Panc1 (cell line): ENCODE data around the gene C6. TPM values are rescaled to one million over a fixed set of nuclear protein-coding genes. Genes with fewer than 3 reads are reported as not detected.

Experiments used
- ATAC-seq: fragments of 200-7000 bp; cut with Tn5 transposase; 2 replicates; pipeline ENCODE4 v1.9.1; 2020; ENCODE audit warnings: mild to moderate bottlenecking, moderate library complexity
- BruUV-seq: library from RNA; stranded (reverse); fragments of 400-500 nt; replicated peaks from 2 replicates; lab custom pipeline; 2021; lab: Mats Ljungman, UMichigan
- CTCF ChIA-PET: fragments of 300-600 bp; sonication (Branson Sonifier 250); formaldehyde crosslinking; loops from one replicate; lab custom pipeline; 2022; ENCODE audit warnings: antibody characterized with exemption; lab: Charles Lee
- POLR2A ChIA-PET: fragments of 300-600 bp; sonication (Branson Sonifier 250); formaldehyde crosslinking; loops from one replicate; lab custom pipeline; 2022; ENCODE audit warnings: antibody characterized with exemption; lab: Charles Lee
- DNase-seq: peaks from one replicate; pipeline ENCODE4 v3.0.0-alpha.2; 2010; ENCODE audit warnings: low read depth, low spot score
- H3K27ac ChIP-seq: 2 replicates; pipeline ENCODE4 v1.5.1; 2011; ENCODE audit warnings: mild to moderate bottlenecking, low read length, inconsistent platforms
- H3K27me3 ChIP-seq: fragments of 200-500 bp; sonication (Bioruptor generic); 2 replicates; pipeline ENCODE4 v1.6.0; 2014; ENCODE audit warnings: low read length, inconsistent platforms; ENCODE audit not compliant: control insufficient read depth, insufficient read depth
- H3K36me3 ChIP-seq: fragments of 200-500 bp; sonication (Bioruptor generic); 2 replicates; pipeline ENCODE4 v1.5.1; 2014; ENCODE audit warnings: inconsistent platforms, mild to moderate bottlenecking, low read length, moderate library complexity; ENCODE audit not compliant: control insufficient read depth, insufficient read depth
- H3K4me1 ChIP-seq: 2 replicates; pipeline ENCODE4 v1.5.1; 2011; ENCODE audit warnings: inconsistent platforms, mild to moderate bottlenecking, low read length, moderate library complexity; ENCODE audit not compliant: control insufficient read depth, insufficient read depth
- H3K4me3 ChIP-seq, 2 experiments: 2 replicates each; pipeline ENCODE4 v1.5.1; 2011 to 2012; ENCODE audit warnings: low read depth in 2 of 2, low read length in 2 of 2, mild to moderate bottlenecking in 2 of 2, inconsistent platforms in 1 of 2, moderate library complexity in 1 of 2
- H3K9me3 ChIP-seq: fragments of 200-500 bp; sonication (Bioruptor generic); 2 replicates; pipeline ENCODE4 v1.5.1; 2014; ENCODE audit warnings: low read depth, mild to moderate bottlenecking, inconsistent platforms, low read length, moderate library complexity; ENCODE audit not compliant: control insufficient read depth, insufficient read depth
- POLR2AphosphoS5 ChIP-seq: IDR thresholded peaks from 2 replicates; pipeline ENCODE4 v1.6.1; 2012; ENCODE audit warnings: mild to moderate bottlenecking, low read depth, low read length, moderate library complexity
- REST ChIP-seq, 2 experiments: IDR thresholded peaks; 2 replicates each; pipeline ENCODE4 v1.6.1; 2011 to 2012; ENCODE audit warnings: low read depth in 2 of 2, control low read depth in 1 of 2, low read length in 1 of 2, mild to moderate bottlenecking in 1 of 2, moderate library complexity in 1 of 2; ENCODE audit not compliant: insufficient read depth in 1 of 2
- SIN3A ChIP-seq: IDR thresholded peaks from 2 replicates; pipeline ENCODE4 v1.6.1; 2012; ENCODE audit warnings: low read depth, mild to moderate bottlenecking, low read length, moderate library complexity, borderline replicate concordance; ENCODE audit not compliant: insufficient read depth
- TCF7L2 ChIP-seq: IDR thresholded peaks from 2 replicates; pipeline ENCODE4 v1.6.1; 2011; ENCODE audit warnings: mild to moderate bottlenecking, low read depth, low read length, inconsistent platforms
- in situ Hi-C: cut with HindIII; loops from 2 replicates; pipeline ENCODE4 v1.10.0; 2016; ENCODE audit warnings: low sequenced_read_pairs, low pct_unique_long_range_greater_than_20kb
- intact Hi-C: fragments of 100-400 bp; cut with micrococcal nuclease; formaldehyde crosslinking; loops from one replicate; pipeline ENCODE4 v1.10.0; 2022; ENCODE audit not compliant: unreplicated experiment
- total RNA-seq: library from RNA; stranded (reverse); gene quantifications from one replicate; pipeline ENCODE4 v1.2.1, GENCODE V29; 2021; ENCODE audit not compliant: unreplicated experiment
- TF ChIP-seq, protein P1 (sequence below): fragments of 450-650 bp; IDR thresholded peaks from 2 replicates; pipeline ENCODE4 v1.5.1; 2017; ENCODE audit warnings: mild to moderate bottlenecking

The C6 gene
- total RNA-seq, 1 experiment from 2014 or later = 0.13 TPM

DNA sequence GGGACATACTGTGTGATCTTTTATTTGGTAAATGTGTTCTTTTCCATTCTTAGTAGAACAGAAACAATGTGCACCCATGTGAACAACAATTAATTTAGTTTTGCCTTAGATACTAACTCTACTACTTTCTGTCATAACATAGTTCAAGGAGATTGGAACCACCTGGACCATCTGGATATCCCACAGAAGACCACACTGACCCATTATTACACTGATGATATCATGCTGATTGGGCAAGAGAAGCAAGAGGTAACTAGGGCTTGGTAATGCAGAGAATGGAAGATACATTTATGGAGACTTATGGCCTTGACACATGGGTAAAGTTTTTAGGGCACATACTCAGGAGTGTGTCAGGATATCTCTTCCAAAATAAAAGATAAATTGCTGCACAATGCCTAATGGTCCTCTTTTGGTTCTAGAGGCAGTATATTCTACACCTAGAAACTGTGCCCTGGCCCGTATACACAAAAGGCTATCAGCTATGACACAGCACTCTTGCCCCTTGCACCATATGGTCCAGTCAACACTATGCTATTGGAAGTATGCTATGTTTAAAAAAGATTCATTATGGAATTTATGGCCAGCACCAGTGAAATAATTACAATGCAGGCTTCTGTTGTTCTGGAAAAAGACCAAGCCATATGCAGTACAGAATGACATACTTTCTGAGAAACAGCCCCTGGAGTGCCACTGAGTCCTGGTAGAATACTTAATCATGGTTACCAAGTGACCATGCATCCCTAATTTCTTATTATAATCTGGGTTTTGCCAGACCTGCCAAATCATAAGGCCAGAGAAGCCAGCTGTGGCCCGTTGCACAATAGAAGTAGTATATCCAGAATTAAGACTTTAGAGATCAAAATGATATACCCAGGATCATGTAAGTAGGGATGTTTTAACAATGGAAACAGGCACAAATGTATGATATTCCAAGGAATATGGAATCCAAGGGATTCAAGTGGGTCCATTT, 100.6 kb downstream of the C6 start:
- no peak for TF ChIP-seq REST (IDR thresholded peaks at IDR 0.05; ENCODE audit: insufficient read depth in 1 of 2, low read depth in 2 of 2, low read length in 1 of 2)
- TF ChIP-seq TCF7L2 = no peak
- TF ChIP-seq, protein P1, sequence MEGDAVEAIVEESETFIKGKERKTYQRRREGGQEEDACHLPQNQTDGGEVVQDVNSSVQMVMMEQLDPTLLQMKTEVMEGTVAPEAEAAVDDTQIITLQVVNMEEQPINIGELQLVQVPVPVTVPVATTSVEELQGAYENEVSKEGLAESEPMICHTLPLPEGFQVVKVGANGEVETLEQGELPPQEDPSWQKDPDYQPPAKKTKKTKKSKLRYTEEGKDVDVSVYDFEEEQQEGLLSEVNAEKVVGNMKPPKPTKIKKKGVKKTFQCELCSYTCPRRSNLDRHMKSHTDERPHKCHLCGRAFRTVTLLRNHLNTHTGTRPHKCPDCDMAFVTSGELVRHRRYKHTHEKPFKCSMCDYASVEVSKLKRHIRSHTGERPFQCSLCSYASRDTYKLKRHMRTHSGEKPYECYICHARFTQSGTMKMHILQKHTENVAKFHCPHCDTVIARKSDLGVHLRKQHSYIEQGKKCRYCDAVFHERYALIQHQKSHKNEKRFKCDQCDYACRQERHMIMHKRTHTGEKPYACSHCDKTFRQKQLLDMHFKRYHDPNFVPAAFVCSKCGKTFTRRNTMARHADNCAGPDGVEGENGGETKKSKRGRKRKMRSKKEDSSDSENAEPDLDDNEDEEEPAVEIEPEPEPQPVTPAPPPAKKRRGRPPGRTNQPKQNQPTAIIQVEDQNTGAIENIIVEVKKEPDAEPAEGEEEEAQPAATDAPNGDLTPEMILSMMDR = no peak
- TF ChIP-seq SIN3A = no peak
- TF ChIP-seq POLR2AphosphoS5 = no peak
- in situ Hi-C loops (no loop called here), intact Hi-C loops (no loop called here)
- DNase-seq (no peak), ATAC-seq (no peak)
- POLR2A ChIA-PET = no interaction called here
- no peaks in the 10 kb centered on the region for H3K27me3 ChIP-seq
- no peak overlapping the region for H3K27ac ChIP-seq
- no peak overlapping the region for H3K4me3 ChIP-seq
- CTCF ChIA-PET = no interaction called here
- no peaks in the 10 kb centered on the region for H3K4me1 ChIP-seq
- BruUV-seq = no TSS peak
- H3K9me3 ChIP-seq = no peaks in the 10 kb centered on the region
- H3K36me3 ChIP-seq = no peaks in the 10 kb centered on the region

- ATAC-seq (no peak), DNase-seq (no peak)
- Histone ChIP-seq H3K36me3 (no peaks in the 10 kb centered on the region), H3K9me3 (no peaks in the 10 kb centered on the region), H3K27me3 (no peaks in the 10 kb centered on the region), H3K4me3 (no peak overlapping the region), H3K4me1 (no peaks in the 10 kb centered on the region), H3K27ac (no peak overlapping the region)
- ChIA-PET POLR2A (no interaction called here), CTCF (no interaction called here)
- no peak for TF ChIP-seq SIN3A
- TF ChIP-seq POLR2AphosphoS5 = no peak
- BruUV-seq = no TSS peak
- intact Hi-C loops = no loop called here
- in situ Hi-C loops = no loop called here
Observed at GRCh38 chr5:41109186-41109585, 104.1 kb downstream of the C6 start.

DNA sequence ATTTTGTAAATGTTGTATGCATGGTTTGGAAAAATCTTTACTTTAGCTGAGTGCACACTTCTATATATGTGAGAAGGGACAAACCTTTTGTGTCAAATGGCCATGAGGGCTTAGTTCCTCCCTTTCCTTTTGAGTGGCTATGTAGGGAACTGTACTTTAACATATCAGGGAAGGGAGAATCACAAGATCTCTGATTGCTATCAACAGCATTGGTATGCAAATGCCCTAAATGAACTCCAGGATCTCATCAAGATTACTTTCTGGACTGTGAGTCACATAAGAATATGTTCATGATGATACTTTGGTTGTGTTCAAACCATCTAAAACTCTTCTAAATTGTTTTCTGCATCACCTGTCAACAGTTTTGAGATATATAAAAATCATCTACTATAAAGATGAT, 111.0 kb downstream of the C6 start:
- Histone ChIP-seq H3K4me3 (no peak overlapping the region), H3K4me1 (no peaks in the 10 kb centered on the region), H3K27ac (no peak overlapping the region), H3K9me3 (no peaks in the 10 kb centered on the region), H3K36me3 (no peaks in the 10 kb centered on the region), H3K27me3 (no peaks in the 10 kb centered on the region)
- ChIA-PET POLR2A (no interaction called here), CTCF (no interaction called here)
- intact Hi-C loops = no loop called here
- TF ChIP-seq TCF7L2 = no peak
- TF ChIP-seq, protein P1 = no peak
- no peak for TF ChIP-seq POLR2AphosphoS5
- TF ChIP-seq SIN3A = no peak
- no peak for TF ChIP-seq REST (IDR thresholded peaks at IDR 0.05; ENCODE audit: insufficient read depth in 1 of 2, low read depth in 2 of 2, low read length in 1 of 2)
- in situ Hi-C loops = no loop called here
- no peak for DNase-seq
- no peak for ATAC-seq
- BruUV-seq = no TSS peak
